ENCODE measurements around the gene BRS3.

Gene BRS3

DNA sequence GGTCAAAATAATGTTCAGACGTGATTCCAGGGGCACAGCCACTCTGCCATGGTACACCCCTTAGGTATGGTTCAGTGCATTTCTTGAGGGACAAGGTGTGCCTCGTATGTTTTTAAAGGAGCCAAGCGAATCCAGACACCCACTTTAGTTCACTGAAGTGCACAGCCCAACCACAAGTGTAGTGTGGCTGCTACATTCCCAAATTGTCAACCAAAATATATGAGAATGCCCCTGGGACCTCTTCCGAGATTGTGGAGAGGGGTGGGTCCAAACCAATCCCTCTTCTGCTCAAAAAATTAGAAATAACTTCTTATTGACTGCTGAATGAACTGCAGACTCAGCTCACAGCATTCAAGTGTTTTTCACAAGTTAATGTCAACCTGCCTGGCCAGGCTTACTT is 7.4 kb upstream of the BRS3 start:
- TF ChIP-seq, protein P1, sequence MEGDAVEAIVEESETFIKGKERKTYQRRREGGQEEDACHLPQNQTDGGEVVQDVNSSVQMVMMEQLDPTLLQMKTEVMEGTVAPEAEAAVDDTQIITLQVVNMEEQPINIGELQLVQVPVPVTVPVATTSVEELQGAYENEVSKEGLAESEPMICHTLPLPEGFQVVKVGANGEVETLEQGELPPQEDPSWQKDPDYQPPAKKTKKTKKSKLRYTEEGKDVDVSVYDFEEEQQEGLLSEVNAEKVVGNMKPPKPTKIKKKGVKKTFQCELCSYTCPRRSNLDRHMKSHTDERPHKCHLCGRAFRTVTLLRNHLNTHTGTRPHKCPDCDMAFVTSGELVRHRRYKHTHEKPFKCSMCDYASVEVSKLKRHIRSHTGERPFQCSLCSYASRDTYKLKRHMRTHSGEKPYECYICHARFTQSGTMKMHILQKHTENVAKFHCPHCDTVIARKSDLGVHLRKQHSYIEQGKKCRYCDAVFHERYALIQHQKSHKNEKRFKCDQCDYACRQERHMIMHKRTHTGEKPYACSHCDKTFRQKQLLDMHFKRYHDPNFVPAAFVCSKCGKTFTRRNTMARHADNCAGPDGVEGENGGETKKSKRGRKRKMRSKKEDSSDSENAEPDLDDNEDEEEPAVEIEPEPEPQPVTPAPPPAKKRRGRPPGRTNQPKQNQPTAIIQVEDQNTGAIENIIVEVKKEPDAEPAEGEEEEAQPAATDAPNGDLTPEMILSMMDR (IDR thresholded peaks at IDR 0.05; ENCODE audit: low read depth, low read length, missing control alignments), result no peak
- no peak for DNase-seq (ENCODE audit: low read depth)
- no peak overlapping the region for H3K4me3 ChIP-seq (ENCODE audit: low read depth, low read length)
- in situ Hi-C loops (cut with HindIII; ENCODE audit: low sequenced_read_pairs), result no loop called here

DNA sequence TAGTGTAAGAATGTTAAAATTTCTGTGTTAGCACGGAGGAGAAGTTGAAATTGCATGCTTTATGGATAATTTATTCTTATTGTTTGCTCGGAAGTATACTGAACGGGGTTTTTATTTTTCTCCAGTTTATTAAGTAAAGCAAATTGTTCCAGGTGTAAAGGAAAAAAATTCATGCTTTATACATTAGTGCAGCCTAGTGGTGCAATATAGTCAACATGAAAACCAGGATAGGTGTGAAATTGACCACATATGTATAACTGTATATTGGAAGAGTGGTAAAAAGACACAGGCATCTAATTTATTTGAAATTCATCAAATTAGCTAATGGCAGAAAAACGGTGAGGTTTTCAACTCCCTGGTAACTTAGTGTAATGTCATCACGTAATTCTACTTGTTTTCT is 959 bp downstream of the BRS3 start:
- H3K4me3 ChIP-seq (ENCODE audit: low read depth, low read length), result no peak overlapping the region
- in situ Hi-C loops (cut with HindIII; ENCODE audit: low sequenced_read_pairs), result no loop called here
- TF ChIP-seq, protein P1 (IDR thresholded peaks at IDR 0.05; ENCODE audit: low read depth, low read length, missing control alignments), result no peak
- no peak for DNase-seq (ENCODE audit: low read depth)

- in situ Hi-C loops (cut with HindIII; ENCODE audit: low sequenced_read_pairs), result no loop called here
- TF ChIP-seq, protein P1 (IDR thresholded peaks at IDR 0.05; ENCODE audit: low read depth, low read length, missing control alignments), result no peak
- no peak overlapping the region for H3K4me3 ChIP-seq (ENCODE audit: low read depth, low read length)
- DNase-seq (ENCODE audit: low read depth), result no peak
Measured at GRCh38 chrX:136491832-136492231, 4.1 kb downstream of the BRS3 start.

- TF ChIP-seq, protein P1 (IDR thresholded peaks at IDR 0.05; ENCODE audit: low read depth, low read length, missing control alignments), result no peak
- DNase-seq (ENCODE audit: low read depth), result no peak
- in situ Hi-C loops (cut with HindIII; ENCODE audit: low sequenced_read_pairs), result no loop called here
- no peak overlapping the region for H3K4me3 ChIP-seq (ENCODE audit: low read depth, low read length)
Measured at GRCh38 chrX:136493011-136493410, 5.3 kb downstream of the BRS3 start.

DNA sequence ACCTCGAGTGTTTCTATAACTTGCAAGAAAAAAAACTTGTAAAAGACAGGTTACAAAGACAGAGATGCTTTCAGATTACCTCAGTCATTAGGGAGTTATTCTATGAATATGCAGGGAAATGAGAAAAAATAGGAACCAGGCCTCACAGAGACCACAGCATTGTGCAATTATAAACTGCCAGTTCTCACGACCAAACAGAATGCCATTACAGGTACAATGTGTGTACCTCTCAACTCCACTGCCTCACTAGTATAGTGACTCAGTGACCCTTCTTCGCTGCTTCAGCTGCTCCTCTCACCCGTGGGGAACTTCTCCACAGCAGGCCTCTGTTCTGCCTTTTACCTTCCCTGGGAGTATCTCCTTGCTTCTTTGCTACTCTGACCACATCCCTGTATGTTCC is 7.3 kb downstream of the BRS3 start:
- no peak for DNase-seq (ENCODE audit: low read depth)
- in situ Hi-C loops (cut with HindIII; ENCODE audit: low sequenced_read_pairs), result no loop called here
- TF ChIP-seq, protein P1 (IDR thresholded peaks at IDR 0.05; ENCODE audit: low read depth, low read length, missing control alignments), result no peak

DNA sequence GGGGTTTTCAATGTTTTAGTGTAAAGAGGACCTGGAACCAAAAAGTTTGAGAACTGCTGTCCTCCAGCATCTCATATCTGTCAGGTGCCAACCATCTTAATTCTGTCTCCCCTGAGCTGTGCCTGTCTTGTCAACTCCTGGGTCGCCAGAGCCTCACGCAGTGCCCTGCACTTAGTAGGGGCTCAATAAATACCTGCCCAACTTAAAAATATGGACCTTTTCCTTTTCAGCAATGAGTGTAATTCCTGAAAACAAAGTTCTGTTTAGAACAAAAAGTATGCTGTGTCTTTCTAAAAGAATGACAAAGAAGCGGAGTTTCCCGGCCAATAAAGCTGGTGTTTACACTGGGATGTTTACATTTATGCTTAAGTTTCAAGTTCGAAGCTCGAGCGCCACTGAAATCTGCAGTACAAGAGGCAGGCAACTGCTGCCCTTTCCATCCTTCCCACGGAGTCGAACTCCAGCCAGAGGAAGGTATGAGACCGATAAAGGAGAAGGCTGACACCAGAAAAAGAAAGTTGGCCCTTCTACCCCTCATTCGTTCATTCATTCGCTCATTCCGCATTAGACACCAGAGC is 8.5 kb downstream of the BRS3 start:
- TF ChIP-seq, protein P1 (IDR thresholded peaks at IDR 0.05; ENCODE audit: low read depth, low read length, missing control alignments), result no peak
- H3K4me3 ChIP-seq (ENCODE audit: low read depth, low read length), result peak overlapping the region; percentile 66
- in situ Hi-C loops (cut with HindIII; ENCODE audit: low sequenced_read_pairs), result no loop called here
- no peak for DNase-seq (ENCODE audit: low read depth)

More for the DNA sequence above, 7.3 kb downstream of the BRS3 start:
- H3K4me3 ChIP-seq (ENCODE audit: low read depth, low read length), result no peak overlapping the region

Measured in astrocyte of the cerebellum (primary cell).